ENCODE data around the gene PTPA.

PTPA gene

DNA sequence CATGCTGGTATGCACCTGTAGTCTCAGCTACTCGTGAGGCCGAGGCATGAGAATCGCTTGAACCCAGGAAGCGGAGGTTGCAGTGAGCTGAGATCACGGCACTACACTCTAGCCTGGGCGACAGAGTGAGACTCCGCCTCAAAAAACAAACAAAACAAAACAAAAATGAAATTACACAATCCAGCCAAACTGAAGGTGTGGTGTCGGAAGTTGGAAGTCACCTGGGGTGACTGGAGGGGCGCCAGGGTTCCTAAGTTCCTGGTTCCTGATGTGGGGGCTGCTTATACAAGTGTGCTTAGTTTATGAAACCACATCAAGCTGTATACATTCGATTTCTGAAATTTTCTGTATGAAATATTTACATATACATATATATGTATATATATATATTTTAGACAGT, 34.0 kb upstream of the PTPA start (continued):
- TF ChIP-seq, protein P1, sequence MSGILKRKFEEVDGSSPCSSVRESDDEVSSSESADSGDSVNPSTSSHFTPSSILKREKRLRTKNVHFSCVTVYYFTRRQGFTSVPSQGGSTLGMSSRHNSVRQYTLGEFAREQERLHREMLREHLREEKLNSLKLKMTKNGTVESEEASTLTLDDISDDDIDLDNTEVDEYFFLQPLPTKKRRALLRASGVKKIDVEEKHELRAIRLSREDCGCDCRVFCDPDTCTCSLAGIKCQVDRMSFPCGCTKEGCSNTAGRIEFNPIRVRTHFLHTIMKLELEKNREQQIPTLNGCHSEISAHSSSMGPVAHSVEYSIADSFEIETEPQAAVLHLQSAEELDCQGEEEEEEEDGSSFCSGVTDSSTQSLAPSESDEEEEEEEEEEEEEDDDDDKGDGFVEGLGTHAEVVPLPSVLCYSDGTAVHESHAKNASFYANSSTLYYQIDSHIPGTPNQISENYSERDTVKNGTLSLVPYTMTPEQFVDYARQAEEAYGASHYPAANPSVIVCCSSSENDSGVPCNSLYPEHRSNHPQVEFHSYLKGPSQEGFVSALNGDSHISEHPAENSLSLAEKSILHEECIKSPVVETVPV (CRISPR knock-in tag; IDR thresholded peaks at IDR 0.05) = no peak
- TF ChIP-seq GLIS3 (CRISPR knock-in tag; IDR thresholded peaks at IDR 0.05) = no peak

DNA sequence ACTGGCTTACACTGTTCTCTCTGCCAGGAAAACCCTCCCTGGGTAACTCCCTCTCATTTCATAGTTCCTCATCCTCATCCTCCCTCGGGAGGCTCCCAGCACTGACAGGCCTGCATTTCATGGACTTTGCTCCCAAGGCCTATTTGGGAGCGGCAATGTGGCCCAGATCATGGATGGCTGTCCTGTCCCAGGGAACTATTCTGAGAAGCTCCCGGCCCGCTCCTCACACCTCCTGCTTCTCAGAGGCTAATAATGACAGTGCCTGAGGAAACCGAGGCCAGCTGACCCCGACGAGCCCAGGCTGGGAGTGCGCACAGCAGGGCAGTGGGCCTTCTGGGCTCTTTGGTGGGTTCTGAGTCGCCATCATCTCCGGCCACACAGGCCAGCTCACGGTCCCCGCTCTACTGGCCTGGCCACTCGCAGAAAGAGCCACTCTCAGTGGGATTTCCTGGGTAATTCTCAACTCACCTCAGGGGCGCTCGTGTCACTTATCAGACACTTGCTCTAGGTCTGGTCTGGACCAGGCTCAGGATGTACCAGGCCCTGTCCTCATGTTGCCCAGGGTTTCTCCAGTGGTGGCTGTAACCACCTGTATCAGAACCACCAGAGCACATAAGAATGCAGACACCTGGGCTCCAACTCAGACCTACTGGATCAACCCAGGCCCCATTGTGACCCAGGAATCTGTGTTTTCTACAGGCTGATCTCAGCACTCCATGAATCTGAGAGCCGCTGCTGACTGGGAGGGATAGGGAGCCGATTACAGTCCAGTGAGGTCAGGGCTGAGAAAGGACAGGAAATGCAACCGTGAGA, 32.3 kb upstream of the PTPA start:
- ATAC-seq = no peak
- TF ChIP-seq ARNTL (CRISPR knock-in tag; IDR thresholded peaks at IDR 0.05; ENCODE audit: borderline replicate concordance, low read depth) (no peak), PPARA (CRISPR knock-in tag; IDR thresholded peaks at IDR 0.05; ENCODE audit: borderline replicate concordance) (no peak), ZNF70 (CRISPR knock-in tag; IDR thresholded peaks at IDR 0.05) (no peak), SNAI2 (CRISPR knock-in tag; IDR thresholded peaks at IDR 0.05) (no peak), RARB (CRISPR knock-in tag; IDR thresholded peaks at IDR 0.05) (no peak), ZNF565 (CRISPR knock-in tag; conservative IDR thresholded peaks at IDR 0.05; ENCODE audit: low read depth) (no peak), ZFP30 (CRISPR knock-in tag; IDR thresholded peaks at IDR 0.05) (no peak), GLIS3 (CRISPR knock-in tag; IDR thresholded peaks at IDR 0.05) (no peak), ZFP3 (CRISPR knock-in tag; IDR thresholded peaks at IDR 0.05) (no peak), ZNF8 (CRISPR knock-in tag; IDR thresholded peaks at IDR 0.05) (no peak), ZC3H10 (CRISPR knock-in tag; IDR thresholded peaks at IDR 0.05) (no peak)
- TF ChIP-seq, protein P1 (CRISPR knock-in tag; IDR thresholded peaks at IDR 0.05) = no peak

DNA sequence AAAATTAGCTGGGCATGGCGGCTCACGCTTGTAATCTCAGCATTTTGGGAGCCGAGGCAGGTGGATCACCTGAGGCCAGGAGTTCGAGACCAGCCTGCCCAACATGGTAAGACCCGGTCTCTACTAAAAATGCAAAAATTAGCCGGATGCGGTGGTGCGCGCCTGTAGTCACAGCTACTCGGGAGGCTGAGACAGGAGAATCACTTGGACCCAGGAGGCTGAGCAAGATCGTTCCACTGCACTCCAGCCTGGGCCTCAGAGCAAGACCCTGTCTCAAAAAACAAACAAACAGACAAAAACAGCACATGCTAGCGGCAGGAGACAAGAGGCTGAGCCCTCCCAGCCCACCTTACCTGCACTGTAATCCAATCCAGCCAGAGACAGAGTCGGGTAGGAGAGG, 31.4 kb upstream of the PTPA start:
- TF ChIP-seq ZNF565 (CRISPR knock-in tag; conservative IDR thresholded peaks at IDR 0.05; ENCODE audit: low read depth) = no peak
- no peak for TF ChIP-seq RARB (CRISPR knock-in tag; IDR thresholded peaks at IDR 0.05)
- no peak for TF ChIP-seq TCF4 (CRISPR knock-in tag; IDR thresholded peaks at IDR 0.05; ENCODE audit: borderline replicate concordance)
- TF ChIP-seq, protein P2, sequence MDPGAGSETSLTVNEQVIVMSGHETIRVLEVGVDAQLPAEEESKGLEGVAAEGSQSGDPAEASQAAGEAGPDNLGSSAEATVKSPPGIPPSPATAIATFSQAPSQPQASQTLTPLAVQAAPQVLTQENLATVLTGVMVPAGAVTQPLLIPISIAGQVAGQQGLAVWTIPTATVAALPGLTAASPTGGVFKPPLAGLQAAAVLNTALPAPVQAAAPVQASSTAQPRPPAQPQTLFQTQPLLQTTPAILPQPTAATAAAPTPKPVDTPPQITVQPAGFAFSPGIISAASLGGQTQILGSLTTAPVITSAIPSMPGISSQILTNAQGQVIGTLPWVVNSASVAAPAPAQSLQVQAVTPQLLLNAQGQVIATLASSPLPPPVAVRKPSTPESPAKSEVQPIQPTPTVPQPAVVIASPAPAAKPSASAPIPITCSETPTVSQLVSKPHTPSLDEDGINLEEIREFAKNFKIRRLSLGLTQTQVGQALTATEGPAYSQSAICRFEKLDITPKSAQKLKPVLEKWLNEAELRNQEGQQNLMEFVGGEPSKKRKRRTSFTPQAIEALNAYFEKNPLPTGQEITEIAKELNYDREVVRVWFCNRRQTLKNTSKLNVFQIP (CRISPR knock-in tag; IDR thresholded peaks at IDR 0.05; ENCODE audit: borderline replicate concordance, low read depth) = no peak
- TF ChIP-seq ZNF8 (CRISPR knock-in tag; IDR thresholded peaks at IDR 0.05) = no peak
- no peak for TF ChIP-seq ARNTL (CRISPR knock-in tag; IDR thresholded peaks at IDR 0.05; ENCODE audit: borderline replicate concordance, low read depth)
- TF ChIP-seq CSDC2 (CRISPR knock-in tag; IDR thresholded peaks at IDR 0.05) = no peak
- no peak for TF ChIP-seq ZFP3 (CRISPR knock-in tag; IDR thresholded peaks at IDR 0.05)
- no peak for TF ChIP-seq ZC3H10 (CRISPR knock-in tag; IDR thresholded peaks at IDR 0.05)
- TF ChIP-seq, protein P3, sequence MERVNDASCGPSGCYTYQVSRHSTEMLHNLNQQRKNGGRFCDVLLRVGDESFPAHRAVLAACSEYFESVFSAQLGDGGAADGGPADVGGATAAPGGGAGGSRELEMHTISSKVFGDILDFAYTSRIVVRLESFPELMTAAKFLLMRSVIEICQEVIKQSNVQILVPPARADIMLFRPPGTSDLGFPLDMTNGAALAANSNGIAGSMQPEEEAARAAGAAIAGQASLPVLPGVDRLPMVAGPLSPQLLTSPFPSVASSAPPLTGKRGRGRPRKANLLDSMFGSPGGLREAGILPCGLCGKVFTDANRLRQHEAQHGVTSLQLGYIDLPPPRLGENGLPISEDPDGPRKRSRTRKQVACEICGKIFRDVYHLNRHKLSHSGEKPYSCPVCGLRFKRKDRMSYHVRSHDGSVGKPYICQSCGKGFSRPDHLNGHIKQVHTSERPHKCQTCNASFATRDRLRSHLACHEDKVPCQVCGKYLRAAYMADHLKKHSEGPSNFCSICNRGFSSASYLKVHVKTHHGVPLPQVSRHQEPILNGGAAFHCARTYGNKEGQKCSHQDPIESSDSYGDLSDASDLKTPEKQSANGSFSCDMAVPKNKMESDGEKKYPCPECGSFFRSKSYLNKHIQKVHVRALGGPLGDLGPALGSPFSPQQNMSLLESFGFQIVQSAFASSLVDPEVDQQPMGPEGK (CRISPR knock-in tag; IDR thresholded peaks at IDR 0.05; ENCODE audit: borderline replicate concordance) = no peak
- TF ChIP-seq ISL1 (CRISPR knock-in tag; IDR thresholded peaks at IDR 0.05) = no peak
- TF ChIP-seq, protein P1 (CRISPR knock-in tag; IDR thresholded peaks at IDR 0.05) = no peak
- TF ChIP-seq, protein P4, sequence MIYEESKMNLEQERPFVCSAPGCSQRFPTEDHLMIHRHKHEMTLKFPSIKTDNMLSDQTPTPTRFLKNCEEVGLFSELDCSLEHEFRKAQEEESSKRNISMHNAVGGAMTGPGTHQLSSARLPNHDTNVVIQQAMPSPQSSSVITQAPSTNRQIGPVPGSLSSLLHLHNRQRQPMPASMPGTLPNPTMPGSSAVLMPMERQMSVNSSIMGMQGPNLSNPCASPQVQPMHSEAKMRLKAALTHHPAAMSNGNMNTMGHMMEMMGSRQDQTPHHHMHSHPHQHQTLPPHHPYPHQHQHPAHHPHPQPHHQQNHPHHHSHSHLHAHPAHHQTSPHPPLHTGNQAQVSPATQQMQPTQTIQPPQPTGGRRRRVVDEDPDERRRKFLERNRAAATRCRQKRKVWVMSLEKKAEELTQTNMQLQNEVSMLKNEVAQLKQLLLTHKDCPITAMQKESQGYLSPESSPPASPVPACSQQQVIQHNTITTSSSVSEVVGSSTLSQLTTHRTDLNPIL (CRISPR knock-in tag; IDR thresholded peaks at IDR 0.05; ENCODE audit: low read depth) = no peak
- no peak for TF ChIP-seq ESRRG (CRISPR knock-in tag; IDR thresholded peaks at IDR 0.05)
- TF ChIP-seq SNAI2 (CRISPR knock-in tag; IDR thresholded peaks at IDR 0.05) = no peak
- no peak for ATAC-seq

All from SK-N-SH treated with all-trans-retinoic acid at 6 μM for 48 hours (cell line).